GM19372 (cell line): ENCODE measurements around the gene TRIP11.

Experiments
- ATAC-seq: cut with Tn5 transposase; IDR thresholded peaks from one replicate; pipeline ENCODE4 v1.9.1; 2021; ENCODE audit warnings: mild to moderate bottlenecking, low read depth, moderate library complexity; ENCODE audit not compliant: unreplicated experiment

The TRIP11 gene

GRCh38 chr14:92012121-92012748 is 27.6 kb downstream of the TRIP11 start:
- ATAC-seq, result no peak

DNA sequence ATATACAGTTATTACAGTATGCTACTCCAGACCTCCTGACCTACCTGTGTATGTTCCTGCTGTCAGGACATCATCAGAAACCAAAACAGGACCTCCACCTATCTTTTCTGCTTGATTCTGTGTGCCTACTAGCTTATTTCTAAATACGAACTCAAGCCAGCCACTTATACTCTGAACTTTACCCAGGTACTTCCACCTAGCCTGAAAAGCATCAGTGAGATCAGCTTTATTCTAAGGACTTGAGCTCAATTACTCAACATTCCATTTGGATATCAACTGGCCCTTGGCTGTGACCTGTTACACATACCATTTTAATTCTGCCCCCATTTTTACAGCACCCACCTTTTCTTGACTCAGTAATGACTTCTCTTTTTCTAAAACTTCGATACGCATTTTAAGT is 29.2 kb downstream of the TRIP11 start:
- no peak for ATAC-seq

DNA sequence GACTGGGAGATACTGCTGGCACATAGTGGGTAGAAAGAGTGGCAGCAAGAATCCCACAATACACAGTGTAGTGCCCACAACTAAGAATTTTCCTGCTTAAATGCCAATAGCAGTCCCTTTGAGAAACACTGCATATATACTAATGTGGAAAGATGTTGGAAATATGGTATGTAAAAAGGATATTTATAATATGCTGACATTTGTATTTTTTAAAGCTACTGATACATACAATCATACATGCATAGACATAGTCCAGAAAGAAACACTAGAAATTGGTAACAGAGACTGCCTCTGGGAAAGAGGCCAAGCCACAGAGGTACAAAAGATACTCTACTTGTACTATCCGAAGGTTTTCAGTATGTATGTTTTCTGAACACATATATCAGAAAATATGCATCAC is 30.3 kb downstream of the TRIP11 start:
- no peak for ATAC-seq

DNA sequence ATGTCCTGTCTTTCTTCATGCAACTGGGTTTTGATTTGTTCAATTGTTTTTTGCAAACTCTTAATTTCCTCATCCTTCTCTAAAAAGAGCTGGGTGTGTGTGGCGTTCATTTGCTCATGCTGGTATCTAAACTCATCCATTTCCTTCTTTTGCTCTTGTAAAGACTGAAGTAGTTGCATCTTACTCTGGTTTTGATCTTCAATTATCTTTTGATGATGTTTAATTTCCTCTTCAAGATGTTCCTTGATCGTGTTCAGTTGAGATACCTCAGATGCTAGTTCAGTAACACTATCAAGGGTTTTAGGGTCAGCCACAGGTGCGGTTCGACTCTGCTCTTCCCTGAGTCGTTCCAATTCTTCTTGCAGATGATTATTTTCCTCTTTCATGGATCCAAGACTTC is 34.8 kb downstream of the TRIP11 start:
- ATAC-seq, result no peak

DNA sequence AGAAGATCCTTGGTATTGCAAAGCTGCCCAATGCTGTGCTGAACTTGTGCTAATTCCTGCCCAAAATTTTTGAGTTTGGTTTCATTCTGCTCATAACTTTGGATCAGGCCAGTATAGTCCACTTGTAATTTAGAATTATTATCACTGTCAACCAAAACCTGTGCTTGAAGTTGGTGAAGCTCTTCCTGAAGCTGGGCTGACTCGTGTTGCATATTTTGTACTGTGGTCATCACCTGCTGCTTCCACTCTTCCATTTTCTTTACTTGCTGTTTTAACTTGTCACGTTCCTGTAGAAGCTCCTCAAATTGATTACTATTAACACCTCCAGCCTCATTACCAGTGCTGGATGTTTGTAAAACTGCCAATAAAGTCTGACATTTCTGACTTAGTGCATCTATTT is 35.8 kb downstream of the TRIP11 start:
- no peak for ATAC-seq

DNA sequence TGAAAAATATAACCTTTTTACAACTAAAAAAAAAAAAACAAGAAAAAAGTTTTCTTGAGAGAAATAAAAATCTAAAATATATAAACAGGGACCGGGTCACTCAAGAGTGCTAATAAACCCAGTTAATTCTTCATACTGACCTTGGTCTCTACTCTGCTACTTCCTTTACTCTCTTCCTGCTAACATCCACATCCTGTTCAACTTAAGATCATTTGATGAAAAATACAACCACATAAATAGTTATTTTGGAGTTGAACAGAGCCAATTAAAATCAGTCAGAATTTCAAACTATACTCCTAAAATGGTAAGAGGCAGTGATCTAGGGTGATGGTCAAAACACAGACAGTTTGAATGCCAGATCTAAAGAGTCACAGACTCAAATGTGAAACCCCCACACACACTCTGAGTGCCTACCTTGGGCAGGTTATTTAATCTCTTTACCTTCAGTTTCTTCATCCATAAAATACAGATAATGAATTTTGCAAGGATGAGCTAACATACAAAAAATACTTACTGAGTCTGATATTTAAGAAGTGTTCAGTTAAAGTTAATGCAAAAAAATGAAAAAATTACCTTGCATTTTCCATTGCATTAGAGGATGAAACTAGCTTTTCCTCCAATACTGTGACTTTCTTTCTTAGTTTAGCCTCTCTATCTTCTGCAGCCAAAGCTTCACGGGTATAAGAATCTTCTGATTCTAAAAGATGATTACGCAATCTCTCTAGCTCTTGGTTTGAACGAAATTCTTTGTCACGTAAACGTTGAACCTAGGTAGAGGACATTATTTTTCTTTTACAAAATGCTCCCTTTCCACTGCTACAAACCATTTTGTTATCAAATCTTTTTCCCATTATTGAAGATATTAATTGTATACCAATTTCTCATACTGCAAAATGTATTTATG is 40.9 kb downstream of the TRIP11 start:
- no peak for ATAC-seq

- ATAC-seq, result no peak
Observed at GRCh38 chr14:91997492-91997891, 42.4 kb downstream of the TRIP11 start.

DNA sequence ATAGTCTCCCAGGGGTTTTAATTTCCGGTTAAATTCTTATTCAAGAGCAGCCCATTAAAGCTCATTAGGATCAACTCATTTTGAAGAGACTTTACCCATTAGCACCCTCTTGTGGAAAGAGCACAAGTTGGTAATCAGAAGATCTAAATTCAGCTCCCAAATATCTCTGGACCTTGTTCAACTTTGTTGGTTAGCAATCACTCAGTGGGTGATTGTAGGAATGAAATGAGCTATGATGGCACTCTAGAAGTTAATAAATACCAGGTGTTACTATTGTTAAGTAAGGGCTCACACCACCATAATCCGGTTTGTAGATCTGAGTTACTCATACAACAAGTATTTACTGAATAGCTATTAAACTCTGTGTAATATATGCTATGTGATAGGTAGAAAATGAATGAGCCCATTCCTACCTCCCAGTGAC is 42.9 kb downstream of the TRIP11 start:
- no peak for ATAC-seq

DNA sequence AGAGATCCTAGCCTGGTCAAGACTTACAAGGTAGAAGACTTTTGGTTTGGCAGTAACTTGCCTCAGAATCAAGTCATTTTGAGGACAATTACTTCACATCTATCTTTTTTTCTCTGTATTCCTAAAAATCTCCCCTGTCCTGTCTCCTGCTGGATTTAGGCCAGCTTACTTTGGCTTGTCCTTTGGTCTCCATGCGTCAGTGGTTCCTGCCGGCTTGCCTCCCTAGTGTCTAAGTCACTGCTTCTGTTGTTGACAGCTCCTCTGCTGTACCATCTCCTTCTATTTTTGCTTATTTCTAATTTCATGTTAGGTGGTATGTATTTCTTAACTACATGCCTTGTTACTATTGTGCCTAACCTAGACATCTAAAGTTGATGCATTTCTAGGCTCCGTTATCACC is 52.7 kb downstream of the TRIP11 start:
- no peak for ATAC-seq

GRCh38 chr14:91985521-91986255 is 54.2 kb downstream of the TRIP11 start:
- ATAC-seq, result no peak

GRCh38 chr14:91985008-91985407 is 54.9 kb downstream of the TRIP11 start:
- no peak for ATAC-seq

DNA sequence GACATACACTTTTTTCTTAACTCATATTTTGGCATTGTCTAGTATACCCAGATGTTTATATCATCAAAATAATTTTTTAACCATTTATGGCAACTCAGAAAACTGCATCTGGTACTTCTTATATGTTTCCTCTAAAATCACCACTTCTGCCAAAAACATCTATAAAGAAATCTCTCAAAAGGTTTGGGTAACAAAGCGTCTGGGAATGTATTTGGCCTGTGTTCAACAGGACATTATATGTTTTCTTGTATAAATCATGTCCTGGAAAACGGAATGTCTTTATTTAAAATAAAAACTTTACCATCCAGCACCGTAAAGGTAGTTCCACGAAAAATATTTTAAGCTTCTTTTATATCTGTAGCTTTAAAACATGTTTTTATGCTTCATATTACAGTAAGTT is 56.3 kb downstream of the TRIP11 start:
- no peak for ATAC-seq

GRCh38 chr14:91980157-91980556 is 59.7 kb downstream of the TRIP11 start:
- ATAC-seq, result no peak

DNA sequence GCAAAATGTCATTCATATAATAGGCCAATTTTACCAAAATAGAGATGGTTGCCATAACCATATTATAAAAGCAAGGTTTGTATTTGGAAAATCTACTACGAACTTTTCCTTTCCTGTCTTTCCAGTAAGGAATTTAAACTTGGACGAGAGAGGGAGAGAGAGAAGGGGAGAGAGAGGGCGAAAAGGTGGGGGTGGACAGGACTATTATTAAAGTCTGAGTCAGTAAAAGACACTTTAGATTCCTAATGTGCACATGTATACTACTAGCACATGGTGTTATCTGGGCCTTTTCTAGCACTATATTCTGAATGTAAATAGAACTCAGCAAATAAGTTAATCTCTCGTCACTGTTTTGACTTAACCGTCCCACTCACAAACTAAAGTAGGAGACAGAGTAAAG is 62.0 kb downstream of the TRIP11 start:
- no peak for ATAC-seq

- ATAC-seq, result no peak
Observed at GRCh38 chr14:91975763-91976162, 64.1 kb downstream of the TRIP11 start.

- ATAC-seq, result no peak
Observed at GRCh38 chr14:91971188-91971778, 68.6 kb downstream of the TRIP11 start.

GRCh38 chr14:91968280-91968679 is 71.6 kb downstream of the TRIP11 start:
- ATAC-seq, result no peak

DNA sequence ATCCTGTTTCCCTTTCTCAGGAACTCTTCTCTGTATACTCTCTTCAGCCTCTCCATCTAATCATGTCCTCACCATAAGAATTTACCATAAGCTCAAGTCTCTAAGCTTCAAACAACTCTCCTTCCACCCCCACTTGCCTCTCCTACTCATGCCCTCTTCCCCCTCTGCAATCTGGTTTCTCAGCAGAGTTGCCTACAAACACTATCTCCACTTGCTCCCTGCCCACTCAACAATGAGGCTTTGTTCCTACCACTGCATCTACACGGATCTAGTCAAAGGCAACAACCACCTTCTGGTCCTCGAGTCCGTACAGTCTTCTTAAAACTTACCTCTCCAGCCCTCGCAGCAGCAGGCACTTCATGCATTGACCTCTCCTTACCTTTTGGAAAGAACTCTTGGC is 75.1 kb downstream of the TRIP11 start:
- ATAC-seq, result no peak

- no peak for ATAC-seq
Observed at GRCh38 chr14:91964011-91964410, 75.8 kb downstream of the TRIP11 start.

DNA sequence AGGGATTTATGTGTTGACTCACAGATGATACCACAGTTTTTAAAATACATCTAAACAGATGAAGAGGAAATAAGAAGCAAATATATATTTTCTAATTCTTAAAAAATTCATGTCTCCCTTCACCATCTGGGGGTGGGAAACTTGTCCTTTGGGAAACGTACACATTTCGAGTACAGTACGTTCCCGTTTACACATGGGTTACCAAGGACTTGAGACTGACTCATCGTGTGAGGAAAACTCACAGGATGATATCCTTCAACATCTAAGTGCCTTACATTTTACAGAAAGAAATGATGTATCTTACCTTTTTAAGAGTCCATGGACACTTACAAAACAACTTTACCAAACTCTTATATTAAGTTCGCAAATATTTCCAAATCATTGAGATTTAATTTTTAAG is 76.4 kb downstream of the TRIP11 start:
- ATAC-seq, result no peak
